GM21526 (cell line): Measurements from ENCODE around the gene BRD9.

Experiments used
- ATAC-seq: cut with Tn5 transposase; IDR thresholded peaks from one replicate; pipeline ENCODE4 v1.9.1; 2021; ENCODE audit warnings: moderate library complexity; ENCODE audit not compliant: unreplicated experiment, low FRiP score

Gene BRD9

DNA sequence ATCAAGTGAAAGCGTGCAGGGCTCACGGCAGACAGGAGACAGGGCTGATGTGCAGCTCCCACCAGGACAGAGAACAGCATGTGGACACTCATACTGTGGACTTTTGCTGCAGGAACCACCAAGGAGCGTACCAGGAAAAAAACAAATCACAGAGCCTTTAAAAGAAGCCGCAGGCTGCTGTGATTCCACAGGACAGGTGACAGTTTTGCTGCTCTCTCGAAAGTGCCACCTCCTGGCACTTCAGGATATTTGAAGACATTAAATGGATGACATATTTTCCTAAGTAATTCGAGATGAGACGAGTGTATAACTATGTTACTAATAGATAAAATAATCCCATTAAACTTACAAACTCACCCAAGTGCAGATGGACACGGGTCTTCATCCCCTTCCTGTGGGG is 71.1 kb downstream of the BRD9 start:
- ATAC-seq = no peak

GRCh38 chr5:820245-820644 is 72.4 kb downstream of the BRD9 start:
- ATAC-seq = no peak

DNA sequence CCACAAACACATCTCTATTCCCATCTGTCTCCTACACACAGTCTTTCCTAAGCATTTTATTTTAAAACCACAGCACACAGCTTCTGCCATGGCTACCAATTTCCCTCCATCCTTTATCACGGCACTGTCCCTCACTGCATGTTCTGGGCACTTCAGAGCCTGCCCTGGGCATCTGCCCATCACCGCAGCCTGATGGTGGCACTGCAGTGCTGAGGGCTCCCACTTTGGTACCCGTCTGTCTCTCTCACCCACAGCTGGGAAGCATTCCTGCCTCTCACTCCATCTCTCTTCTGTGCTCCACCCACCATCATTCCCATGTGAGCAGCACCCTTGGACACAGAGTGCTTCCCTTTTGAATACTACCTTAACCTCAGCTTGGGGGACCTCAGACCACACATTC is 73.5 kb downstream of the BRD9 start:
- ATAC-seq = no peak

- no peak for ATAC-seq
Observed at GRCh38 chr5:816176-816575, 76.4 kb downstream of the BRD9 start.

DNA sequence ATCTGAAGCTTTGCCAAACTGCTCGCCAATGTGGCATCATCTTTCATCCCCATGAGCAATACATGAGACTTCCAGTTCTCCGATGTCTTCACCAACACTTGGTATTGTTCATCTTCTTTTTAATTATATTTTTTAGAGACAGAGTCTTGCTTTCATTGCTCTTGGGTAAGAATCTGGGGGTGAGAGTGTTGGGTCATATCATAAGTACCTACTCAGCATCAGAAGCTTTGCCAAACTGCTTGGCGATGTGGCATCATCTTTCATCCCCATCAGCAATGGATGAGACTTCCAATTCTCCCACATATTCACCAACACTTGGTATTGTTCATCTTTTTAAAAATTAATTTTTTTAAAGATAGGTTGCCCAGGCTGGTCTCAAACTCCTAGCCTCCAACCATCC is 77.2 kb downstream of the BRD9 start:
- no peak for ATAC-seq
